Esophagus (tissue), 2 donors: Measurements from ENCODE around the gene SNX25. TPM values are rescaled to one million over a fixed set of nuclear protein-coding genes. Genes with fewer than 3 reads are reported as not detected.

Experiments
- H3K27ac ChIP-seq, 2 donors: one replicate each; pipeline ENCODE4 v1.5.1; 2013; ENCODE audit warnings: low read depth in 2 of 2, mild to moderate bottlenecking in 2 of 2, inconsistent platforms in 1 of 2, low read length in 1 of 2, moderate library complexity in 1 of 2
- H3K27me3 ChIP-seq, 2 donors: one replicate each; pipeline ENCODE4 v1.6.1; 2013; ENCODE audit warnings: low read length in 2 of 2, control low read depth in 1 of 2, mild to moderate bottlenecking in 1 of 2; ENCODE audit not compliant: insufficient read depth in 2 of 2, control insufficient read depth in 1 of 2
- H3K36me3 ChIP-seq, 2 donors: one replicate each; pipeline ENCODE4 v1.6.1; 2013; ENCODE audit warnings: low read length in 1 of 2; ENCODE audit not compliant: control insufficient read depth in 2 of 2, insufficient read depth in 2 of 2
- H3K4me1 ChIP-seq, 2 donors: one replicate each; pipeline ENCODE4 v1.6.1; 2013; ENCODE audit warnings: low read length in 1 of 2; ENCODE audit not compliant: control insufficient read depth in 2 of 2, insufficient read depth in 2 of 2
- H3K4me3 ChIP-seq, 2 donors: one replicate each; pipeline ENCODE4 v1.5.1; 2013; ENCODE audit warnings: low read length in 2 of 2, mild to moderate bottlenecking in 2 of 2, low read depth in 1 of 2, moderate library complexity in 1 of 2
- H3K9me3 ChIP-seq, 2 donors: one replicate each; pipeline ENCODE4 v1.6.1; 2013; ENCODE audit warnings: mild to moderate bottlenecking in 2 of 2, low read depth in 1 of 2, low read length in 1 of 2, moderate library complexity in 1 of 2; ENCODE audit not compliant: control insufficient read depth in 2 of 2, insufficient read depth in 1 of 2
- WGBS, 2 donors: extraction: QIAGEN DNeasy Blood & Tissue Kit; methylation state at CpG; one replicate each; pipeline ENCODE4 v1.1.7; 2013; 5-methylcytosine and 5-hydroxymethylcytosine counted together
- polyA plus RNA-seq, 2 donors: library from polyadenylated mRNA; stranded (reverse); fragments of 200-250 nt; gene quantifications; one replicate each; pipeline ENCODE4 v1.2.3, GENCODE V29; 2013
- donor health status: healthy with polysubstance abuse.
- donor health status: Bipolar disorder and iron deficiency.

The SNX25 gene
- polyA plus RNA-seq, 2 donors, result 3.5 to 4.4 TPM

DNA sequence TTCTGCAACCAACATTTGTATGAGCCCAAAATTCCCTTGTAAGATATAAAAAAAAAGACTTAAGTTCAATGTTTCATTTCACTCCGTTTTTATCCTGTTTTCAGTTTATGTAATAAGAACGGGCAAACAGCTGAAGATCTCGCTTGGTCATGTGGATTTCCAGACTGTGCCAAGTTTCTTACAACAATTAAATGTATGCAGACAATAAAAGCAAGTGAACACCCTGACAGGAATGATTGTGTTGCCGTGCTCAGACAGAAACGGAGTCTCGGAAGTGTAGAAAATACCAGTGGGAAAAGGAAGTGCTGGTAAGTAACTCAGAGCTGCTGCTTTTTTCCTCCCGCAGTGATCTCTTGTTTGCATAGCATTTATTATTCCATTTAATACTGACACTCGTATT, 190.1 kb downstream of the SNX25 start:
- Histone ChIP-seq H3K27me3 (no peaks in the 10 kb centered on the region), H3K4me3 (peak overlapping the region in 1 of 2 donors; percentile 44), H3K36me3 (peaks cover 0 to 3% of the 10 kb centered on the region in 2 donors), H3K27ac (peak overlapping the region in 1 of 2 donors; percentile 49), H3K9me3 (no peaks in the 10 kb centered on the region), H3K4me1 (no peaks in the 10 kb centered on the region)
- 44 to 47% methylated on average over 8 of the region's 8 CpGs for WGBS, 2 donors

DNA sequence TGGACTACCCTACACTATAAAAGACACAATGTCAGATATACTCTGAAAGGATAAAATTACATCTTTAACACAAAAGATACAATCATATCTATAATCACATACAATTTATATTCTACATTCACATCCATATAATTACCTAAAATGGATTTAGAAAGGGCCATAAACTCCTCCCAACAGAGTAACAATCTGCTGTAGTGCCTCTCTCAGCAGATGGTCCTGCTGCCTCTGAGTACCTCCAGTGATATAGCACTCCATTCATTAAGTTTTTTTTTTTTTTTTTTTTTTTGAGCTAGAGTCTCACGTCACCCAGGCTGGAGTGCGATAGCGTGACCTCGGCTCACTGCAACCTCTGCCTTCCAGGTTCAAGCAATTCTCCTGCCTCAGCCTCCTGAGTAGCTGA, 194.6 kb downstream of the SNX25 start:
- Histone ChIP-seq H3K4me3 (no peak overlapping the region), H3K9me3 (no peaks in the 10 kb centered on the region), H3K36me3 (peaks cover 0 to 3% of the 10 kb centered on the region in 2 donors), H3K27ac (no peak overlapping the region), H3K4me1 (no peaks in the 10 kb centered on the region), H3K27me3 (no peaks in the 10 kb centered on the region)
- 90 to 94% methylated on average over 4 of the region's 4 CpGs for WGBS, 2 donors

DNA sequence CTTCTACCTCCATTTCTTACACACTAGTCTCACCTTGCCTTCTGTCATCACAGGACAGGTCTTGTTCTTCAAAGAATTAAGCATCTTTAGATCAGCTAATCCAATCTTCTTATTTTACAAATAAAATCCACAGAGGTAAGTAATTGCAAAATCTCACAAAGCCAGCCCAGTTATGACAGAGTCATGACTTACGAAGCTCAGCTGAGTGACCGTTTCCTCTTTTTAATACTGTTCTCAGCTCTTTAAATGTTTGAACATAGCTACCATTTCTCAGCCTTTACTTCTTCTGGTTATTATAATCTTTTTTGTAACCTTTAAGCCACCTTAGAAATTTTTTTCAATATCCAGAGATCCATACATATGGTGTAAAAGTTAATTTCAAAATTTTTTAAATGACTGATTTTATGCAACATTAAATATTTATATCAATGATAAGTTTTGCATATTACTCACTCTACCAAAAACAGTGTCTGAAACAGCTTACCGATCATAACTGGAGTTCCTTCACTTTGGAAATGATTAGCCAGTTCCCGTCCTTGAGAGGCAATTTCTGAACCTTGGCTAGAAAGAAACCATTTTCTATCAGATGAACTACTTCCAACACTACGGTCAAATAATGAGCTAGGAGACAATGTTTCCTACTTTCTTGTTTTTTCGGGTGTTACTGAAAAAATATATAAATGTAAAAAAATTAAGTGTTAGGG, 196.1 kb downstream of the SNX25 start:
- H3K27me3 ChIP-seq, result no peaks in the 10 kb centered on the region
- H3K27ac ChIP-seq, result no peak overlapping the region
- H3K36me3 ChIP-seq, result peaks cover 0 to 3% of the 10 kb centered on the region in 2 donors
- H3K4me1 ChIP-seq, result no peaks in the 10 kb centered on the region
- WGBS, 2 donors, result 72 to 86% methylated on average over 6 of the region's 6 CpGs
- H3K9me3 ChIP-seq, result no peaks in the 10 kb centered on the region
- H3K4me3 ChIP-seq, result no peak overlapping the region

DNA sequence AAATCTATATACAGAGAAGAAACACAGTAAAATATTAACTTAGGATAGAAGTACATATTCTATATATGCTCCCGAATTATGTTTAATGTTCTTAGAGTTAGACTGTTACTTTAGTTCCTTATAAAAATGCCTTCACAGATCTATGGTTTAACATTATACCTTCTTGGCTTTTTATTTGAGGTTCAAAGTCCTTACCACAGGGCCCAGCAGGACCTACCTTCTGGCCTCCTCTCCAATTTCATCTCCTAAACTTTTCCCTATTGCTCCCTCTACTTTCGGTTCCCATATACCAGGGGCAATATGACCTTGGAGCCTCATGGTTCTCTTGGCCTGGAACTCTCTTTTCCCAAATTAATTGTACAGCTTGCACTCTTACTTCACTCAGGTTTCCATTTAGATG, 199.0 kb downstream of the SNX25 start:
- Histone ChIP-seq H3K36me3 (peaks cover 0 to 6% of the 10 kb centered on the region in 2 donors), H3K9me3 (no peaks in the 10 kb centered on the region), H3K4me3 (no peak overlapping the region), H3K27ac (no peak overlapping the region), H3K27me3 (no peaks in the 10 kb centered on the region), H3K4me1 (no peaks in the 10 kb centered on the region)
- WGBS, 2 donors, result 92 to 97% methylated on average over 2 of the region's 2 CpGs

DNA sequence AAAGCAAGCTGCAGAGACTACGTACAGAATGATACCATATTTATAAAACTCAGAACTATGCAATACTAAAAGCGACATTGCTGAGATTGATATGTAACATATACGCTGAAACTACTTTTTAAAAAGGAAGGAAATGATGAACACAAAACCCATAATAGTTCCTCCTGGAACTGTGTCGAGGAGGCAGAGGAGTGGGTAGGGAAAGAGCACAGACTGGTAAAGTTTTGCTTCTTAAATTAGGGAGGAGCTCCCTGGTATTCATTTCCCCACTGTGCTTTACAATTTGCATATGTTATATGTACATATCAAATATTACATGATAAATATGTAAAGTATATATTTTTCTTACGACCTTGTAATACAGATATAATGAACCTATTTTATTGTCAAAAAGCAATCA, 202.5 kb downstream of the SNX25 start:
- 82 to 87% methylated on average over 5 of the region's 5 CpGs for WGBS, 2 donors
- Histone ChIP-seq H3K4me3 (no peak overlapping the region), H3K36me3 (peaks cover 3 to 6% of the 10 kb centered on the region in 2 donors), H3K4me1 (no peaks in the 10 kb centered on the region), H3K9me3 (no peaks in the 10 kb centered on the region), H3K27me3 (no peaks in the 10 kb centered on the region), H3K27ac (no peak overlapping the region)

DNA sequence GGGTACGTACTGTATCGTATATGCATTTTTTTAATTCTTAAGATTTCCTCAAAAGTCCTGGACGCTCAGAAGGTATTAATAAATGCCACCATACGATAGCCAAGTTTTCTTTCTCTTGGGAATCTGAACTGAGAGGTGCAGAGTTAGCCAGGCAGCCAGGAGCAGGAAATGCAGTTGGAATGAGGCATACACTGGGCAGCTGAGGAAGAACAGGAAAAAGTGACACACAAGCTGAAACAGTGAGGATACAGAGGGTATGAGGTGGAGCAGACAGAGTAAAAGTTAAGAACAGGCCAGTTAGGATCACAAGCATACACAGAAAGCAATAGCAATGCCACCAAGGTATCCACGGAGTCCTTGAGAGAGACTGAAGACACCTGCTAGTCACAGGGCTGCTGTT, 203.0 kb downstream of the SNX25 start:
- H3K4me3 ChIP-seq, result no peak overlapping the region
- peaks cover 4 to 9% of the 10 kb centered on the region in 2 donors for H3K36me3 ChIP-seq
- H3K9me3 ChIP-seq, result no peaks in the 10 kb centered on the region
- H3K27ac ChIP-seq, result peak overlapping the region in 1 of 2 donors; percentile 21
- 85 to 90% methylated on average over 5 of the region's 5 CpGs for WGBS, 2 donors
- no peaks in the 10 kb centered on the region for H3K4me1 ChIP-seq
- no peaks in the 10 kb centered on the region for H3K27me3 ChIP-seq

Other genes starting within 250 kb of the SNX25 start
- gene HELT, start 191.1 kb upstream of the SNX25 start, polyA plus RNA-seq, result not detected
- gene SLC25A4, start 66.3 kb upstream of the SNX25 start, polyA plus RNA-seq, result 10 to 100 TPM in 1 of 2 donors, 1 to 10 TPM in 1; 9.1 to 20.6 TPM
- gene CFAP97, start 5.6 kb upstream of the SNX25 start, polyA plus RNA-seq, result 1 to 10 TPM; 2.8 to 6.3 TPM
- gene LRP2BP, start 186.3 kb downstream of the SNX25 start, polyA plus RNA-seq, result under 1 TPM; 0.18 to 0.31 TPM
- gene ANKRD37, start 187.2 kb downstream of the SNX25 start, polyA plus RNA-seq, result 100 to 1,000 TPM in 1 of 2 donors, 10 to 100 TPM in 1; 64.1 to 112 TPM
- 10 to 100 TPM in 1 of 2 donors, 1 to 10 TPM in 1; 8.3 to 18.1 TPM for gene UFSP2, start 216.4 kb downstream of the SNX25 start, polyA plus RNA-seq